Heart left ventricle (tissue), 16 donors: ENCODE results near the gene GALNT2. TPM values are rescaled to one million over a fixed set of nuclear protein-coding genes. Genes with fewer than 3 reads are reported as not detected.

Experiments used
- ATAC-seq, 4 donors: fragments of 200-7000 bp; cut with Tn5 transposase; one replicate each; pipeline ENCODE4 v1.9.1; 2020 to 2022; ENCODE audit warnings: moderate library complexity in 4 of 4, mild to moderate bottlenecking in 3 of 4, moderate number of reproducible peaks in 1 of 4
- DNase-seq, 5 donors: peaks; one replicate each; pipeline ENCODE4 v3.0.0-alpha.2; 2020
- H3K27ac ChIP-seq, 12 donors: fragments of 200-600 bp; sonication (generic) in 4 of 12; one replicate each; pipeline versions ENCODE4 v1.5.0 to v1.8.0; 2016 to 2022; ENCODE audit warnings: mild to moderate bottlenecking in 2 of 12
- H3K27me3 ChIP-seq, 9 donors: fragments of 200-600 bp; sonication (generic) in 2 of 9; one replicate each; pipeline versions ENCODE4 v1.5.1 to v1.8.0; 2016 to 2022; ENCODE audit warnings: mild to moderate bottlenecking in 3 of 9
- H3K36me3 ChIP-seq, 9 donors: fragments of 200-600 bp; sonication (generic) in 2 of 9; one replicate each; pipeline versions ENCODE4 v1.5.0 to v1.8.0; 2018 to 2022; ENCODE audit warnings: mild to moderate bottlenecking in 2 of 9
- H3K4me1 ChIP-seq, 12 donors: fragments of 200-600 bp; sonication (generic) in 4 of 12; one replicate each; pipeline versions ENCODE4 v1.5.0 to v1.8.0; 2016 to 2022; ENCODE audit warnings: mild to moderate bottlenecking in 3 of 12
- H3K4me3 ChIP-seq, 12 donors: fragments of 200-600 bp; sonication (generic) in 4 of 12; one replicate each; pipeline versions ENCODE4 v1.5.0 to v1.8.0; 2017 to 2022; ENCODE audit warnings: mild to moderate bottlenecking in 9 of 12, moderate library complexity in 4 of 12
- H3K9me3 ChIP-seq, 12 donors: fragments of 200-600 bp; sonication (generic) in 4 of 12; one replicate each; pipeline versions ENCODE4 v1.5.0 to v1.8.0; 2016 to 2022; ENCODE audit warnings: mild to moderate bottlenecking in 1 of 12
- CTCF ChIP-seq, 12 donors: fragments of 200-600 bp; sonication (generic) in 4 of 12; IDR thresholded peaks; one replicate each; pipeline versions ENCODE4 v1.5.0 to v1.8.0; 2018 to 2022; ENCODE audit warnings: antibody characterized with exemption in 12 of 12, mild to moderate bottlenecking in 5 of 12
- POLR2A ChIP-seq, 2 donors: fragments of 450-650 bp; IDR thresholded peaks; one replicate each; pipeline ENCODE4 v1.6.1; 2017; ENCODE audit warnings: antibody characterized with exemption in 2 of 2, mild to moderate bottlenecking in 2 of 2, moderate library complexity in 2 of 2
- WGBS, 4 donors: extraction: QIAGEN DNeasy Blood & Tissue Kit in 2 of 4; methylation state at CpG; one replicate each; pipeline versions ENCODE4 v1.1.5 to v1.1.7; 2013 to 2018; 5-methylcytosine and 5-hydroxymethylcytosine counted together
- intact Hi-C, 10 donors: fragments of 100-400 bp; cut with DNase I; formaldehyde crosslinking; loops; one replicate each; pipeline versions ENCODE4 v1.11.1 to v1.14.2; 2022
- polyA plus RNA-seq, 2 donors: library from polyadenylated mRNA; stranded (reverse); fragments of 200-250 nt; gene quantifications; one replicate each; pipeline ENCODE4 v1.2.3, GENCODE V29; 2013
- total RNA-seq, 9 donors: library from RNA; depleted of rRNA in 2 of 9; stranded (reverse); fragments of >200 nt in 2 of 9; fragmentation: NEBNext Ultra II Directional in 3 of 9; extraction: Animal tissue kit (Norgen Biotek cat#: 25700) in 3 of 9; gene quantifications; one replicate each; pipeline versions ENCODE4 v1.1.0 to v1.2.4, GENCODE V29; 2016 to 2023
- donor health status: ischemic (EF 13 %, LVEDD 7.1; RV severe dilation, severe dysfunction).
- donor health status: healthy with polysubstance abuse.
- donor health status: DM: no; HTN: yes; CAD: no.
- donor health status: DM: no; HTN: no; CAD: no.
- donor health status: ischemic (EF 25% LVEDD 6.9; RV normal size, moderate dysfunction).
- donor health status: ischemic (EF 25% LVEDD 5.7; RV mildly dilated, moderate dysfunction).
- donor health status: healthy.
- donor health status: DM: yes; HTN: yes; CAD: no.
- donor health status: ischemic (EF 35%, LVEDD 5.7; RV mildly dilated, moderate dysfunction).
- donor health status: nonischemic (EF 11% LVEDD 7.7; RV severe dilation, severe dysfunction).
- donor health status: DM: yes; HTN: yes; CAD: no.
- donor health status: PGD.
- donor health status: ischemic (EF 29% LVEDD 5.4; RV normal size, mild dysfunction).
- donor health status: nonischemic (EF 23%, LVEDD 6.1; RV moderate dilation, normal function).

Gene GALNT2
- total and polyA plus RNA-seq, 11 donors: 10.1 to 44.9 (median 31.6) TPM

- intact Hi-C loops: no loop called here
- ATAC-seq: no peak
- no peak overlapping the region for H3K4me3 ChIP-seq
- H3K4me1 ChIP-seq: no peaks in the 10 kb centered on the region
- TF ChIP-seq POLR2A (IDR thresholded peaks at IDR 0.05) (no peak), CTCF (IDR thresholded peaks at IDR 0.05) (no peak)
- H3K9me3 ChIP-seq: no peaks in the 10 kb centered on the region
- WGBS, 4 donors: 89 to 94% (median 92%) methylated on average over 6 of the region's 6 CpGs
- H3K27ac ChIP-seq: no peak overlapping the region
- no peak for DNase-seq
- H3K36me3 ChIP-seq: peaks cover 0 to 83% (median 61%) of the 10 kb centered on the region in 9 donors
- H3K27me3 ChIP-seq: no peaks in the 10 kb centered on the region
Observed at GRCh38 chr1:230256896-230257295, 189.9 kb downstream of the GALNT2 start.

- H3K27ac ChIP-seq: no peak overlapping the region
- H3K4me3 ChIP-seq: no peak overlapping the region
- ATAC-seq (no peak), DNase-seq (no peak)
- 84 to 93% (median 90%) methylated on average over 3 of the region's 3 CpGs for WGBS, 4 donors
- no peaks in the 10 kb centered on the region for H3K4me1 ChIP-seq
- H3K9me3 ChIP-seq: no peaks in the 10 kb centered on the region
- intact Hi-C loops: no loop called here
- no peaks in the 10 kb centered on the region for H3K27me3 ChIP-seq
- TF ChIP-seq POLR2A (IDR thresholded peaks at IDR 0.05) (no peak), CTCF (IDR thresholded peaks at IDR 0.05) (no peak)
- peaks cover 0 to 83% (median 69%) of the 10 kb centered on the region in 9 donors for H3K36me3 ChIP-seq
Observed at GRCh38 chr1:230259621-230260020, 192.6 kb downstream of the GALNT2 start.

GRCh38 chr1:230260831-230261230, 193.8 kb downstream of the GALNT2 start:
- H3K27me3 ChIP-seq: no peaks in the 10 kb centered on the region
- ATAC-seq (no peak), DNase-seq (no peak)
- 67 to 77% (median 72%) methylated on average over 1 of the region's 1 CpG for WGBS, 4 donors
- H3K4me1 ChIP-seq: peaks cover 0 to under 1% (median 0%) of the 10 kb centered on the region in 12 donors
- intact Hi-C loops: no loop called here
- peaks cover 0 to 83% (median 69%) of the 10 kb centered on the region in 9 donors for H3K36me3 ChIP-seq
- no peak overlapping the region for H3K27ac ChIP-seq
- TF ChIP-seq POLR2A (IDR thresholded peaks at IDR 0.05): no peak
- TF ChIP-seq CTCF (IDR thresholded peaks at IDR 0.05): no peak
- no peak overlapping the region for H3K4me3 ChIP-seq
- H3K9me3 ChIP-seq: no peaks in the 10 kb centered on the region

- Histone ChIP-seq H3K4me1 (peaks cover 0 to 6% (median 0%) of the 10 kb centered on the region in 12 donors), H3K9me3 (no peaks in the 10 kb centered on the region), H3K27ac (no peak overlapping the region), H3K36me3 (peaks cover 0 to 76% (median 62%) of the 10 kb centered on the region in 9 donors), H3K27me3 (no peaks in the 10 kb centered on the region), H3K4me3 (no peak overlapping the region)
- intact Hi-C loops: no loop called here
- WGBS, 4 donors: 88 to 93% (median 91%) methylated on average over 21 of the region's 21 CpGs
- no peak for DNase-seq
- ATAC-seq: no peak
- TF ChIP-seq POLR2A (IDR thresholded peaks at IDR 0.05) (no peak), CTCF (IDR thresholded peaks at IDR 0.05) (no peak)
Observed at GRCh38 chr1:230261928-230262650, 195.1 kb downstream of the GALNT2 start.
